Hepatocyte (in vitro differentiated cells): ENCODE data around the gene MYO1A.

Experiments
- EZH2 ChIP-seq: fragments of 200-600 bp; sonication (generic); IDR thresholded peaks from 2 replicates; pipeline ENCODE4 v1.6.1; 2016; ENCODE audit warnings: antibody characterized with exemption, mild to moderate bottlenecking, borderline replicate concordance
- EZH2phosphoT487 ChIP-seq: fragments of 200-600 bp; sonication (generic); IDR thresholded peaks from one replicate; pipeline ENCODE4 v1.6.1; 2018; ENCODE audit warnings: antibody characterized with exemption, mild to moderate bottlenecking, low read depth, moderate library complexity; ENCODE audit not compliant: unreplicated experiment, severe bottlenecking
- TF ChIP-seq, protein P1 (sequence below): fragments of 200-600 bp; sonication (generic); IDR thresholded peaks from 2 replicates; pipeline ENCODE4 v1.5.1; 2016; ENCODE audit warnings: antibody characterized with exemption, mild to moderate bottlenecking; ENCODE audit not compliant: poor library complexity

- TF ChIP-seq, protein P1, sequence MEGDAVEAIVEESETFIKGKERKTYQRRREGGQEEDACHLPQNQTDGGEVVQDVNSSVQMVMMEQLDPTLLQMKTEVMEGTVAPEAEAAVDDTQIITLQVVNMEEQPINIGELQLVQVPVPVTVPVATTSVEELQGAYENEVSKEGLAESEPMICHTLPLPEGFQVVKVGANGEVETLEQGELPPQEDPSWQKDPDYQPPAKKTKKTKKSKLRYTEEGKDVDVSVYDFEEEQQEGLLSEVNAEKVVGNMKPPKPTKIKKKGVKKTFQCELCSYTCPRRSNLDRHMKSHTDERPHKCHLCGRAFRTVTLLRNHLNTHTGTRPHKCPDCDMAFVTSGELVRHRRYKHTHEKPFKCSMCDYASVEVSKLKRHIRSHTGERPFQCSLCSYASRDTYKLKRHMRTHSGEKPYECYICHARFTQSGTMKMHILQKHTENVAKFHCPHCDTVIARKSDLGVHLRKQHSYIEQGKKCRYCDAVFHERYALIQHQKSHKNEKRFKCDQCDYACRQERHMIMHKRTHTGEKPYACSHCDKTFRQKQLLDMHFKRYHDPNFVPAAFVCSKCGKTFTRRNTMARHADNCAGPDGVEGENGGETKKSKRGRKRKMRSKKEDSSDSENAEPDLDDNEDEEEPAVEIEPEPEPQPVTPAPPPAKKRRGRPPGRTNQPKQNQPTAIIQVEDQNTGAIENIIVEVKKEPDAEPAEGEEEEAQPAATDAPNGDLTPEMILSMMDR, result no peak
- no peak for TF ChIP-seq EZH2
- no peak for TF ChIP-seq EZH2phosphoT487
These were observed 33.6 kb downstream of the MYO1A start, which contains the start of gene TAC3 for GRCh38 chr12:57016348-57016747.
